ENCODE data around the gene CD164L2.
"Not testable (repeated sequence)": the region's sequence is repeated elsewhere in the genome, so short reads cannot be mapped to it uniquely, and the experiment has no call there.

The CD164L2 gene

GRCh38 chr1:27383039-27383605 lies at the start of gene CD164L2:
TSS of gene CD164L2 (minus strand) at chr1:27383333. CDS start at chr1:27383239, 94 bp downstream.
- DNase-seq, result peak; percentile 60

GRCh38 chr1:27432725-27433124 lies 49.6 kb upstream of the CD164L2 start:
- DNase-seq, result not testable (repeated sequence)

GRCh38 chr1:27431601-27431940 lies 48.4 kb upstream of the CD164L2 start:
- DNase-seq, result no peak

GRCh38 chr1:27430903-27431600 lies 47.9 kb upstream of the CD164L2 start:
- no peak for DNase-seq

- no peak for DNase-seq
Measured at GRCh38 chr1:27429029-27429425, 45.9 kb upstream of the CD164L2 start.

- DNase-seq, result peak; percentile 26
Measured at GRCh38 chr1:27428316-27429028, 45.3 kb upstream of the CD164L2 start.

GRCh38 chr1:27427816-27428315 lies 44.7 kb upstream of the CD164L2 start:
- DNase-seq, result no peak

GRCh38 chr1:27427329-27427728 lies 44.2 kb upstream of the CD164L2 start:
- no peak for DNase-seq

GRCh38 chr1:27423709-27424108 lies 40.6 kb upstream of the CD164L2 start:
- no peak for DNase-seq

- DNase-seq, result no peak
Measured at GRCh38 chr1:27418326-27419185, 35.4 kb upstream of the CD164L2 start.

- DNase-seq, result no peak
Measured at GRCh38 chr1:27417713-27418112, 34.6 kb upstream of the CD164L2 start.

GRCh38 chr1:27416387-27417111 lies 33.4 kb upstream of the CD164L2 start:
- DNase-seq, result peak; percentile 54

GRCh38 chr1:27414091-27414490 lies 31.0 kb upstream of the CD164L2 start:
- no peak for DNase-seq

GRCh38 chr1:27413004-27413403 lies 29.9 kb upstream of the CD164L2 start:
- no peak for DNase-seq

GRCh38 chr1:27412502-27412901 lies 29.4 kb upstream of the CD164L2 start:
- no peak for DNase-seq

- DNase-seq, result no peak
Measured at GRCh38 chr1:27410709-27411108, 27.6 kb upstream of the CD164L2 start.

GRCh38 chr1:27409669-27410068 lies 26.5 kb upstream of the CD164L2 start:
- no peak for DNase-seq

GRCh38 chr1:27408151-27408550 lies 25.0 kb upstream of the CD164L2 start:
- DNase-seq, result no peak

GRCh38 chr1:27406791-27407190 lies 23.7 kb upstream of the CD164L2 start:
- not testable (repeated sequence) for DNase-seq

- DNase-seq, result no peak
Measured at GRCh38 chr1:27406362-27406680, 23.2 kb upstream of the CD164L2 start.

GRCh38 chr1:27405598-27406361 lies 22.6 kb upstream of the CD164L2 start:
- DNase-seq, result not testable (repeated sequence)

GRCh38 chr1:27405074-27405473 lies 21.9 kb upstream of the CD164L2 start:
- DNase-seq, result no peak
